ENCODE measurements around the gene NCOR2.

Gene NCOR2

GRCh38 chr12:124537525-124538193, 29.8 kb downstream of the NCOR2 start:
- no peaks in the 10 kb centered on the region for H3K36me3 ChIP-seq (ENCODE audit: control insufficient read depth, insufficient read depth, low read length)
- no peak overlapping the region for H3K27ac ChIP-seq (ENCODE audit: low read depth, low read length)
- no peaks in the 10 kb centered on the region for H3K27me3 ChIP-seq (ENCODE audit: control insufficient read depth, insufficient read depth, low read length)
- H3K9me3 ChIP-seq (ENCODE audit: control insufficient read depth, insufficient read depth, low read length) = no peaks in the 10 kb centered on the region
- no peak overlapping the region for H3K4me3 ChIP-seq (ENCODE audit: low read depth, low read length)
- no peak overlapping the region for H3K9ac ChIP-seq (ENCODE audit: low read depth, low read length)
- H3K4me1 ChIP-seq (ENCODE audit: control insufficient read depth, insufficient read depth, low read length) = peaks cover 8% of the 10 kb centered on the region; the same call in 1 of the 2 replicates

- no peak overlapping the region for H3K27ac ChIP-seq (ENCODE audit: low read depth, low read length)
- no peaks in the 10 kb centered on the region for H3K9me3 ChIP-seq (ENCODE audit: control insufficient read depth, insufficient read depth, low read length)
- no peaks in the 10 kb centered on the region for H3K27me3 ChIP-seq (ENCODE audit: control insufficient read depth, insufficient read depth, low read length)
- H3K9ac ChIP-seq (ENCODE audit: low read depth, low read length) = no peak overlapping the region
- H3K4me3 ChIP-seq (ENCODE audit: low read depth, low read length) = no peak overlapping the region
- H3K4me1 ChIP-seq (ENCODE audit: control insufficient read depth, insufficient read depth, low read length) = peaks cover 10% of the 10 kb centered on the region; the same call in 1 of the 2 replicates
- no peaks in the 10 kb centered on the region for H3K36me3 ChIP-seq (ENCODE audit: control insufficient read depth, insufficient read depth, low read length)
Observed at GRCh38 chr12:124536641-124537040, 30.8 kb downstream of the NCOR2 start.

- Histone ChIP-seq H3K4me3 (ENCODE audit: low read depth, low read length) (no peak overlapping the region), H3K27me3 (ENCODE audit: control insufficient read depth, insufficient read depth, low read length) (no peaks in the 10 kb centered on the region), H3K9ac (ENCODE audit: low read depth, low read length) (no peak overlapping the region), H3K9me3 (ENCODE audit: control insufficient read depth, insufficient read depth, low read length) (no peaks in the 10 kb centered on the region), H3K4me1 (ENCODE audit: control insufficient read depth, insufficient read depth, low read length) (peaks cover 10% of the 10 kb centered on the region; the same call in 1 of the 2 replicates), H3K27ac (ENCODE audit: low read depth, low read length) (no peak overlapping the region), H3K36me3 (ENCODE audit: control insufficient read depth, insufficient read depth, low read length) (no peaks in the 10 kb centered on the region)
Observed at GRCh38 chr12:124534776-124535740, 32.4 kb downstream of the NCOR2 start.

GRCh38 chr12:124533456-124533855, 34.0 kb downstream of the NCOR2 start:
- Histone ChIP-seq H3K9ac (ENCODE audit: low read depth, low read length) (no peak overlapping the region), H3K27ac (ENCODE audit: low read depth, low read length) (no peak overlapping the region), H3K9me3 (ENCODE audit: control insufficient read depth, insufficient read depth, low read length) (no peaks in the 10 kb centered on the region), H3K4me1 (ENCODE audit: control insufficient read depth, insufficient read depth, low read length) (0 out of 2 replicates have a peak, but pooled peaks cover 7% of the 10 kb centered on the region), H3K4me3 (ENCODE audit: low read depth, low read length) (no peak overlapping the region), H3K27me3 (ENCODE audit: control insufficient read depth, insufficient read depth, low read length) (no peaks in the 10 kb centered on the region), H3K36me3 (ENCODE audit: control insufficient read depth, insufficient read depth, low read length) (no peaks in the 10 kb centered on the region)

GRCh38 chr12:124532967-124533366, 34.4 kb downstream of the NCOR2 start:
- Histone ChIP-seq H3K27me3 (ENCODE audit: control insufficient read depth, insufficient read depth, low read length) (no peaks in the 10 kb centered on the region), H3K9ac (ENCODE audit: low read depth, low read length) (no peak overlapping the region), H3K4me3 (ENCODE audit: low read depth, low read length) (no peak overlapping the region), H3K4me1 (ENCODE audit: control insufficient read depth, insufficient read depth, low read length) (0 out of 2 replicates have a peak, but pooled peaks cover 7% of the 10 kb centered on the region), H3K36me3 (ENCODE audit: control insufficient read depth, insufficient read depth, low read length) (no peaks in the 10 kb centered on the region), H3K27ac (ENCODE audit: low read depth, low read length) (no peak overlapping the region), H3K9me3 (ENCODE audit: control insufficient read depth, insufficient read depth, low read length) (no peaks in the 10 kb centered on the region)

GRCh38 chr12:124532331-124532750, 35.1 kb downstream of the NCOR2 start:
- no peaks in the 10 kb centered on the region for H3K27me3 ChIP-seq (ENCODE audit: control insufficient read depth, insufficient read depth, low read length)
- 0 out of 2 replicates have a peak, but pooled peaks cover 7% of the 10 kb centered on the region for H3K4me1 ChIP-seq (ENCODE audit: control insufficient read depth, insufficient read depth, low read length)
- H3K9me3 ChIP-seq (ENCODE audit: control insufficient read depth, insufficient read depth, low read length) = no peaks in the 10 kb centered on the region
- no peak overlapping the region for H3K9ac ChIP-seq (ENCODE audit: low read depth, low read length)
- H3K36me3 ChIP-seq (ENCODE audit: control insufficient read depth, insufficient read depth, low read length) = no peaks in the 10 kb centered on the region
- H3K4me3 ChIP-seq (ENCODE audit: low read depth, low read length) = no peak overlapping the region
- H3K27ac ChIP-seq (ENCODE audit: low read depth, low read length) = no peak overlapping the region

- Histone ChIP-seq H3K4me3 (ENCODE audit: low read depth, low read length) (no peak overlapping the region), H3K36me3 (ENCODE audit: control insufficient read depth, insufficient read depth, low read length) (no peaks in the 10 kb centered on the region), H3K9ac (ENCODE audit: low read depth, low read length) (no peak overlapping the region), H3K9me3 (ENCODE audit: control insufficient read depth, insufficient read depth, low read length) (no peaks in the 10 kb centered on the region), H3K27me3 (ENCODE audit: control insufficient read depth, insufficient read depth, low read length) (no peaks in the 10 kb centered on the region), H3K4me1 (ENCODE audit: control insufficient read depth, insufficient read depth, low read length) (0 out of 2 replicates have a peak, but pooled peaks cover 4% of the 10 kb centered on the region), H3K27ac (ENCODE audit: low read depth, low read length) (no peak overlapping the region)
Observed at GRCh38 chr12:124531906-124532305, 35.5 kb downstream of the NCOR2 start.

GRCh38 chr12:124531281-124531745, 36.1 kb downstream of the NCOR2 start:
- H3K36me3 ChIP-seq (ENCODE audit: control insufficient read depth, insufficient read depth, low read length) = no peaks in the 10 kb centered on the region
- H3K9me3 ChIP-seq (ENCODE audit: control insufficient read depth, insufficient read depth, low read length) = no peaks in the 10 kb centered on the region
- H3K4me1 ChIP-seq (ENCODE audit: control insufficient read depth, insufficient read depth, low read length) = 0 out of 2 replicates have a peak, but pooled peaks cover 3% of the 10 kb centered on the region
- no peaks in the 10 kb centered on the region for H3K27me3 ChIP-seq (ENCODE audit: control insufficient read depth, insufficient read depth, low read length)
- H3K9ac ChIP-seq (ENCODE audit: low read depth, low read length) = no peak overlapping the region
- no peak overlapping the region for H3K4me3 ChIP-seq (ENCODE audit: low read depth, low read length)
- H3K27ac ChIP-seq (ENCODE audit: low read depth, low read length) = no peak overlapping the region

GRCh38 chr12:124530637-124531263, 36.7 kb downstream of the NCOR2 start:
- 0 out of 2 replicates have a peak, but pooled peaks cover 3% of the 10 kb centered on the region for H3K4me1 ChIP-seq (ENCODE audit: control insufficient read depth, insufficient read depth, low read length)
- H3K9ac ChIP-seq (ENCODE audit: low read depth, low read length) = no peak overlapping the region
- H3K27me3 ChIP-seq (ENCODE audit: control insufficient read depth, insufficient read depth, low read length) = no peaks in the 10 kb centered on the region
- no peaks in the 10 kb centered on the region for H3K9me3 ChIP-seq (ENCODE audit: control insufficient read depth, insufficient read depth, low read length)
- no peak overlapping the region for H3K27ac ChIP-seq (ENCODE audit: low read depth, low read length)
- no peaks in the 10 kb centered on the region for H3K36me3 ChIP-seq (ENCODE audit: control insufficient read depth, insufficient read depth, low read length)
- H3K4me3 ChIP-seq (ENCODE audit: low read depth, low read length) = no peak overlapping the region

- no peak overlapping the region for H3K9ac ChIP-seq (ENCODE audit: low read depth, low read length)
- H3K27me3 ChIP-seq (ENCODE audit: control insufficient read depth, insufficient read depth, low read length) = no peaks in the 10 kb centered on the region
- H3K27ac ChIP-seq (ENCODE audit: low read depth, low read length) = no peak overlapping the region
- H3K9me3 ChIP-seq (ENCODE audit: control insufficient read depth, insufficient read depth, low read length) = no peaks in the 10 kb centered on the region
- 0 out of 2 replicates have a peak, but pooled peaks cover 3% of the 10 kb centered on the region for H3K4me1 ChIP-seq (ENCODE audit: control insufficient read depth, insufficient read depth, low read length)
- H3K36me3 ChIP-seq (ENCODE audit: control insufficient read depth, insufficient read depth, low read length) = no peaks in the 10 kb centered on the region
- no peak overlapping the region for H3K4me3 ChIP-seq (ENCODE audit: low read depth, low read length)
Observed at GRCh38 chr12:124529565-124530276, 37.7 kb downstream of the NCOR2 start.
